Measurements from ENCODE around the gene UBASH3A.
A peak's percentile ranks its signal among the peaks of the same experiment; 100 is the strongest.

UBASH3A gene

GRCh38 chr21:42453224-42453985 is 49.7 kb downstream of the UBASH3A start:
- H3K36me3 ChIP-seq (ENCODE audit: control insufficient read depth in 1 of 2, insufficient read depth in 2 of 2, low read length in 2 of 2), result no peaks in the 10 kb centered on the region
- H3K4me3 ChIP-seq (ENCODE audit: low read depth in 1 of 2, low read length in 2 of 2), result no peak overlapping the region
- H3K27me3 ChIP-seq (ENCODE audit: control insufficient read depth in 1 of 2, insufficient read depth in 2 of 2, low read length in 2 of 2), result no peaks in the 10 kb centered on the region
- H3K9ac ChIP-seq (ENCODE audit: low read depth in 1 of 2, low read length in 2 of 2), result peak overlapping the region in 1 of 2 donors; percentile 30
- H3K27ac ChIP-seq (ENCODE audit: low read depth, low read length), result no peak overlapping the region
- no peaks in the 10 kb centered on the region for H3K9me3 ChIP-seq (ENCODE audit: control insufficient read depth in 1 of 2, low read length in 2 of 2)
- H3K4me1 ChIP-seq (ENCODE audit: control insufficient read depth in 1 of 2, insufficient read depth in 2 of 2, low read length in 2 of 2), result peaks cover 26 to 50% of the 10 kb centered on the region in 2 donors

DNA sequence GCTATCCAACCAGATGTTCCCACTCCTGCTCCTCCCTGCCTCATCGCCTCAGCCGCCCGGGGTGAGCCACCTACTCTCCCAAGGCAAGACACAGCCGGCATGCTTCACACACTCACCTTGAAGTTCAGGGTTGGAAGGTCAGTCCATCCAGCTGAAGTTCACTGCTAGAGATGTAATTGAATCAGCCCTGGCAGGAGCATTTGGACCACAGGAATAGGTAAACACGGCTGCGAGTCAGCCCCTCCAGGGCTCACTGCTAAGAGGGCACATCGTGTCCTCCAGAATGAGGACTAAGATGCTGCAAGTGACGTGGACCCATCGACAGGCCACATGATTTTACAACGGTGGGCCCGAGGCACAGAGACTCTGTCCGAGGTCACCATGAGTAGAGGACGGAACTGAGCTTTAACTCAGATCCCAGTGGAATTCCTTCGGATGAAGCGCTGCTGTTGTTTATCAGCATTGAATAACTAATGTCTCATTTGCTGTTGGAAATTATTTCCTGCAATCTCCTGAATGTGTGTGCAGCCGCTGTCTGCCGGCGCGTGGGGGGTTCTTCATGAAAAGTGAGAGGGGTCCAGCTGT is 50.4 kb downstream of the UBASH3A start:
- Histone ChIP-seq H3K4me1 (ENCODE audit: control insufficient read depth in 1 of 2, insufficient read depth in 2 of 2, low read length in 2 of 2) (peaks cover 27 to 50% of the 10 kb centered on the region in 2 donors), H3K27me3 (ENCODE audit: control insufficient read depth in 1 of 2, insufficient read depth in 2 of 2, low read length in 2 of 2) (no peaks in the 10 kb centered on the region), H3K36me3 (ENCODE audit: control insufficient read depth in 1 of 2, insufficient read depth in 2 of 2, low read length in 2 of 2) (no peaks in the 10 kb centered on the region), H3K4me3 (ENCODE audit: low read depth in 1 of 2, low read length in 2 of 2) (no peak overlapping the region), H3K27ac (ENCODE audit: low read depth, low read length) (no peak overlapping the region), H3K9ac (ENCODE audit: low read depth in 1 of 2, low read length in 2 of 2) (no peak overlapping the region), H3K9me3 (ENCODE audit: control insufficient read depth in 1 of 2, low read length in 2 of 2) (no peaks in the 10 kb centered on the region)

DNA sequence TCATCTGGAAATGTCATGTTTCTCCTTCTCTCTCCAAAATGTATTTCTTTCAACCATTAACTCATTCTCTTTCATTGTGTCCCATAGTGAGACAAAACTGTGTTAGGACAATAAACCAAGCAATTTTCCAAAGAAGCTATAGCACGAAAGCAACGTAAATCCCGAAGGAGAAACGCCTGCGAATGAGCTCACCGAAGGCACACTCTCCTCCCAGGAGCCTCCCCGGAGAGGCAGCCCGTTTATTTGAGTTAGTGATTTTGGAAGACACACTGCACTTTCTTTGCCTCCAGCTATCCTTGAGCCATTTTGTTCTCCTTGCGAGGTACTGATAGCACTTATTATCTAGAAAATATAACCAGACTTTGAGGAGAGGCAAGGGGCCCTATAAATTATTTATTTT is 51.1 kb downstream of the UBASH3A start:
- Histone ChIP-seq H3K9ac (ENCODE audit: low read depth in 1 of 2, low read length in 2 of 2) (no peak overlapping the region), H3K4me1 (ENCODE audit: control insufficient read depth in 1 of 2, insufficient read depth in 2 of 2, low read length in 2 of 2) (peaks cover 34 to 53% of the 10 kb centered on the region in 2 donors), H3K27me3 (ENCODE audit: control insufficient read depth in 1 of 2, insufficient read depth in 2 of 2, low read length in 2 of 2) (no peaks in the 10 kb centered on the region), H3K36me3 (ENCODE audit: control insufficient read depth in 1 of 2, insufficient read depth in 2 of 2, low read length in 2 of 2) (no peaks in the 10 kb centered on the region), H3K4me3 (ENCODE audit: low read depth in 1 of 2, low read length in 2 of 2) (no peak overlapping the region), H3K9me3 (ENCODE audit: control insufficient read depth in 1 of 2, low read length in 2 of 2) (no peaks in the 10 kb centered on the region), H3K27ac (ENCODE audit: low read depth, low read length) (no peak overlapping the region)

DNA sequence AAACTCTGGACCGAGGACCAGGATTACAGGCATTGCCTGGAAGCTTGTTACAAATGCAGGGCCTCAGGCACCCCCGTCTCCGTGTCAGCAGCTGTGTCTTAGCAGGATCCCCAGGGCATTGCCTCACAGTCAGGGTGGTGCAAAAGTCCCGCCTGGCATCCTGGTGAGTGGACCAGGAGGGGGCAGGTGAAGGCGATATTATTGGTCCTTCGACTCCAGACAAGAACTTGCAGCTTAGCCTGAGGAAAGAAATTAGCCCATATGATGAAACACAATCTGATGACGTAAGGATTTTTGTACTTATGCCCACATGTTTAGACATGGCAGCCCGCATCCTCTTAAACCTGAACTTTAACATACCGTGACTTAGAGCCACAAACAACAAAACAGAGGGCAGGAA is 51.5 kb downstream of the UBASH3A start:
- Histone ChIP-seq H3K27me3 (ENCODE audit: control insufficient read depth in 1 of 2, insufficient read depth in 2 of 2, low read length in 2 of 2) (no peaks in the 10 kb centered on the region), H3K4me1 (ENCODE audit: control insufficient read depth in 1 of 2, insufficient read depth in 2 of 2, low read length in 2 of 2) (peaks cover 38 to 58% of the 10 kb centered on the region in 2 donors), H3K9ac (ENCODE audit: low read depth in 1 of 2, low read length in 2 of 2) (no peak overlapping the region), H3K27ac (ENCODE audit: low read depth, low read length) (no peak overlapping the region), H3K36me3 (ENCODE audit: control insufficient read depth in 1 of 2, insufficient read depth in 2 of 2, low read length in 2 of 2) (no peaks in the 10 kb centered on the region), H3K9me3 (ENCODE audit: control insufficient read depth in 1 of 2, low read length in 2 of 2) (no peaks in the 10 kb centered on the region), H3K4me3 (ENCODE audit: low read depth in 1 of 2, low read length in 2 of 2) (no peak overlapping the region)

- Histone ChIP-seq H3K9ac (ENCODE audit: low read depth in 1 of 2, low read length in 2 of 2) (no peak overlapping the region), H3K4me3 (ENCODE audit: low read depth in 1 of 2, low read length in 2 of 2) (no peak overlapping the region), H3K36me3 (ENCODE audit: control insufficient read depth in 1 of 2, insufficient read depth in 2 of 2, low read length in 2 of 2) (no peaks in the 10 kb centered on the region), H3K4me1 (ENCODE audit: control insufficient read depth in 1 of 2, insufficient read depth in 2 of 2, low read length in 2 of 2) (peaks cover 45 to 59% of the 10 kb centered on the region in 2 donors), H3K9me3 (ENCODE audit: control insufficient read depth in 1 of 2, low read length in 2 of 2) (no peaks in the 10 kb centered on the region), H3K27ac (ENCODE audit: low read depth, low read length) (no peak overlapping the region), H3K27me3 (ENCODE audit: control insufficient read depth in 1 of 2, insufficient read depth in 2 of 2, low read length in 2 of 2) (no peaks in the 10 kb centered on the region)
Measured at GRCh38 chr21:42455754-42456440, 52.2 kb downstream of the UBASH3A start.

GRCh38 chr21:42456457-42456856 is 52.8 kb downstream of the UBASH3A start:
- Histone ChIP-seq H3K4me3 (ENCODE audit: low read depth in 1 of 2, low read length in 2 of 2) (no peak overlapping the region), H3K9ac (ENCODE audit: low read depth in 1 of 2, low read length in 2 of 2) (no peak overlapping the region), H3K36me3 (ENCODE audit: control insufficient read depth in 1 of 2, insufficient read depth in 2 of 2, low read length in 2 of 2) (no peaks in the 10 kb centered on the region), H3K9me3 (ENCODE audit: control insufficient read depth in 1 of 2, low read length in 2 of 2) (no peaks in the 10 kb centered on the region), H3K27ac (ENCODE audit: low read depth, low read length) (no peak overlapping the region), H3K27me3 (ENCODE audit: control insufficient read depth in 1 of 2, insufficient read depth in 2 of 2, low read length in 2 of 2) (no peaks in the 10 kb centered on the region), H3K4me1 (ENCODE audit: control insufficient read depth in 1 of 2, insufficient read depth in 2 of 2, low read length in 2 of 2) (peaks cover 50 to 60% of the 10 kb centered on the region in 2 donors)

GRCh38 chr21:42459082-42459460 is 55.4 kb downstream of the UBASH3A start:
- Histone ChIP-seq H3K4me1 (ENCODE audit: control insufficient read depth in 1 of 2, insufficient read depth in 2 of 2, low read length in 2 of 2) (peaks cover 60 to 73% of the 10 kb centered on the region in 2 donors), H3K27me3 (ENCODE audit: control insufficient read depth in 1 of 2, insufficient read depth in 2 of 2, low read length in 2 of 2) (no peaks in the 10 kb centered on the region), H3K9me3 (ENCODE audit: control insufficient read depth in 1 of 2, low read length in 2 of 2) (no peaks in the 10 kb centered on the region), H3K27ac (ENCODE audit: low read depth, low read length) (no peak overlapping the region), H3K36me3 (ENCODE audit: control insufficient read depth in 1 of 2, insufficient read depth in 2 of 2, low read length in 2 of 2) (no peaks in the 10 kb centered on the region), H3K4me3 (ENCODE audit: low read depth in 1 of 2, low read length in 2 of 2) (no peak overlapping the region), H3K9ac (ENCODE audit: low read depth in 1 of 2, low read length in 2 of 2) (no peak overlapping the region)

GRCh38 chr21:42459546-42460215 is 56.0 kb downstream of the UBASH3A start:
- Histone ChIP-seq H3K9me3 (ENCODE audit: control insufficient read depth in 1 of 2, low read length in 2 of 2) (no peaks in the 10 kb centered on the region), H3K4me1 (ENCODE audit: control insufficient read depth in 1 of 2, insufficient read depth in 2 of 2, low read length in 2 of 2) (peaks cover 65 to 73% of the 10 kb centered on the region in 2 donors), H3K4me3 (ENCODE audit: low read depth in 1 of 2, low read length in 2 of 2) (no peak overlapping the region), H3K27me3 (ENCODE audit: control insufficient read depth in 1 of 2, insufficient read depth in 2 of 2, low read length in 2 of 2) (no peaks in the 10 kb centered on the region), H3K27ac (ENCODE audit: low read depth, low read length) (no peak overlapping the region), H3K36me3 (ENCODE audit: control insufficient read depth in 1 of 2, insufficient read depth in 2 of 2, low read length in 2 of 2) (no peaks in the 10 kb centered on the region), H3K9ac (ENCODE audit: low read depth in 1 of 2, low read length in 2 of 2) (no peak overlapping the region)

GRCh38 chr21:42460391-42461184 is 56.9 kb downstream of the UBASH3A start:
- H3K27me3 ChIP-seq (ENCODE audit: control insufficient read depth in 1 of 2, insufficient read depth in 2 of 2, low read length in 2 of 2), result no peaks in the 10 kb centered on the region
- H3K4me1 ChIP-seq (ENCODE audit: control insufficient read depth in 1 of 2, insufficient read depth in 2 of 2, low read length in 2 of 2), result peaks cover 71 to 76% of the 10 kb centered on the region in 2 donors
- H3K27ac ChIP-seq (ENCODE audit: low read depth, low read length), result peak overlapping the region; percentile 61
- H3K4me3 ChIP-seq (ENCODE audit: low read depth in 1 of 2, low read length in 2 of 2), result peak overlapping the region; percentile 19 to 36
- H3K9ac ChIP-seq (ENCODE audit: low read depth in 1 of 2, low read length in 2 of 2), result peak overlapping the region; percentile 1 to 30
- no peaks in the 10 kb centered on the region for H3K9me3 ChIP-seq (ENCODE audit: control insufficient read depth in 1 of 2, low read length in 2 of 2)
- no peaks in the 10 kb centered on the region for H3K36me3 ChIP-seq (ENCODE audit: control insufficient read depth in 1 of 2, insufficient read depth in 2 of 2, low read length in 2 of 2)

All from duodenal mucosa (tissue), 2 donors.